Measurements from ENCODE around the gene ADM5.

- TF ChIP-seq CTCF (IDR thresholded peaks at IDR 0.05; ENCODE audit: low read length) = no peak
- TF ChIP-seq EZH2 (IDR thresholded peaks at IDR 0.05; ENCODE audit: borderline replicate concordance, low read length) = no peak
Measured at GRCh38 chr19:49664171-49665035, 25.0 kb upstream of the ADM5 start.
